HG03064 (cell line): Measurements from ENCODE around the gene ARL14EPL.

Experiments
- ATAC-seq: cut with Tn5 transposase; IDR thresholded peaks from one replicate; pipeline ENCODE4 v1.9.1; 2021; ENCODE audit warnings: low read depth; ENCODE audit not compliant: unreplicated experiment

Gene ARL14EPL

GRCh38 chr5:116032094-116032517 lies at the start of gene ARL14EPL:
Gene ARL14EPL, plus strand, starts transcription at chr5:116032472. Its CDS starts 18,994 bp downstream, at chr5:116051466.
- ATAC-seq, result no peak

DNA sequence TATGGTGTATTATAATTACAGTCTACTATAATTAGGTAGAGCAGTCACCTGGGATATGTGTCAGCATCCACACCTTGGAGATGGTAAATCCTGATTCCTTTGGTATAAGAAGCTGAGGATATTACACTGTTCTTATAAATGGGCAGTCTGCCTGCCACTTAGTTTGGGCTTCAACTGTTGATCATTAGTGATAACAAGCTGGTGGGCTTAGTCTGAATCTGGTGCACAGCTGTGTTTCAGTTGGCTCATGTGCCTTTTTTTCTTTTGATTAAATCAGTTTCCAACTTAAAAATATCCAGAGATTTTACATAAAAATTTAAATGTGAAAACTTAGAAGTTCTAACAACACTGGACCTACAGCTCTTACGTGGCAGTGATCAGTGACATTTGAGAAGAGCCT lies 48.8 kb upstream of the ARL14EPL start:
- no peak for ATAC-seq

- no peak for ATAC-seq
These were observed 46.2 kb upstream of the ARL14EPL start for GRCh38 chr5:115985802-115986757.

GRCh38 chr5:115988002-115988401 lies 44.3 kb upstream of the ARL14EPL start:
- ATAC-seq, result no peak

DNA sequence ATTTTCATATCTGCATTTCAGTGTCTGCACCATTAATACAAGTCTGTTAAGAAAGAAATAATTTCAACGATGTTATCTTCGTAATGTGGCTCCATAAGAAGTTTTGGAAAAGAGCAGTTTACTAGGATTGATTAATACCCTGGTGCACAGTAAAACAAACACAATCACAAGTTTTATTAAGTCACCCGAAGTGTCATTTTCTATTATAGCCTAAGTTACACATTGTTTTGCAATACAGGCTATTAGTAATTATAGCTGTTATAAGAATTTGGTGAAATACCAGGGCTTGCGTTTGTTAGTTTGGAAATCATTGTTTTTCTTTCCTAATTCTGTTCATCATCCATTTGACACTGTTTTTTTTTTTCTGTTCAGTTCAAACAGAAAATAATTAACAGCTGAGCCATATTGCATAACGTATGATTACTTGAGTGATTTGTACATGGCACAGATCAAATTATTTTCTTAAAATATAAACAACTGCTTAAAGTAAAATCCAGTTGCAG lies 39.4 kb upstream of the ARL14EPL start:
- ATAC-seq, result no peak

DNA sequence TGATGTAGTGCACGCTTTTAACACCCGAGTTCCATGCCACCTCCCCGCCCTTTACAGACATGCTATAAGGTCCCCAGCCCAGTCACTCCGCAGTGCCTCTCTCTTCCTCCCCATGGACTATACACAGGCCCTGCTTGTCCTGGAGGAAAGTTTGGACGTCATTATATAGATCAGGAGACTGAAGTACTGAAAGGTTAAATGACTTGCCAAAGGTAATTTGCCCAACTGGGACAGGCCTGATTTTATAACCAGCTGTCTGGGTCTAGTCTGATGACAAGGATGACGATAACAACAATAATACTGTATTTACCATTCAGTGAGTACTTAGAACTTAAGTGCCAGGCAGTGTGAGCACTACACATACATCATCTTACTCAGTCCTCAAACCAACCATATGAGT lies 36.9 kb upstream of the ARL14EPL start:
- ATAC-seq, result no peak

GRCh38 chr5:116002116-116002906 lies 30.0 kb upstream of the ARL14EPL start:
- ATAC-seq, result no peak

GRCh38 chr5:116004248-116004647 lies 28.0 kb upstream of the ARL14EPL start:
- ATAC-seq, result no peak

DNA sequence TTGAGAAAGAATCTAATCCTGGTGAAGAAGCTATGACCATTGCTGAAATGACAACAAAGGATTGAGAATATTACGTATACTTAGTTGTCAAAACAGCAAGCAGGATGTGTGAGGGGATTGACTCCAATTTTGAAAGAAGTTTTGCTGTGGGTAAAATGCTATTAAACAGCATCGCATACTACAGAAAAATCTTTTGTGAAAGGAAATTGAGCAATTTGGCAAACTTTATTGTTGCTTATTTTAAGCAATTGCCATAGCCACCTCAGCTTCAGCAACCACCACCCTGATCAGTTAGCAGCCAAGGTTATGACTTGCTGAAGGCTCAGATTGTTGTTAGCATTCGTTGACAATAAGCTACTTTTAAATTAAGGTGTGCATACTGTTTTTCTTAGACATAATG lies 22.5 kb upstream of the ARL14EPL start:
- no peak for ATAC-seq

- ATAC-seq, result no peak
These were observed 21.2 kb upstream of the ARL14EPL start for GRCh38 chr5:116011046-116011445.

GRCh38 chr5:116013207-116013785 lies 19.0 kb upstream of the ARL14EPL start:
- no peak for ATAC-seq

- ATAC-seq, result no peak
These were observed 18.3 kb upstream of the ARL14EPL start for GRCh38 chr5:116013936-116014335.

DNA sequence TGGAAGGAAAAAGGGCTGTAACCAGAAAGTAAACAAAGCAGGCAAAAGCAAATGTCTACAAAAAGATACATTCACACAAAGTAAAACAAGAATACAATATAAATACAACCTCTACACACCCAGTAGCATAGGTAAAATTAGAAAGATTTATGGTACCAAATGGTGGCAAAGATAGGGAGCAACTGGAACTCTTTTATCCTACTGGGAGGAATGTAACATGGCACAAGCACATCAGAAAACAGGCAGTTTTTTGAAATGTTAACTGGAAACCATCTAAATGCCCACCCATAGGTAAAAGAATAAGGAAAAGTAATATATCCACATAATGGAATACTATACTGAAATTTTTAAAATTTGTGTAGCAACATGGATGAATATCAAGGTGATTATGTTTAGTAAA lies 8.7 kb upstream of the ARL14EPL start:
- no peak for ATAC-seq

DNA sequence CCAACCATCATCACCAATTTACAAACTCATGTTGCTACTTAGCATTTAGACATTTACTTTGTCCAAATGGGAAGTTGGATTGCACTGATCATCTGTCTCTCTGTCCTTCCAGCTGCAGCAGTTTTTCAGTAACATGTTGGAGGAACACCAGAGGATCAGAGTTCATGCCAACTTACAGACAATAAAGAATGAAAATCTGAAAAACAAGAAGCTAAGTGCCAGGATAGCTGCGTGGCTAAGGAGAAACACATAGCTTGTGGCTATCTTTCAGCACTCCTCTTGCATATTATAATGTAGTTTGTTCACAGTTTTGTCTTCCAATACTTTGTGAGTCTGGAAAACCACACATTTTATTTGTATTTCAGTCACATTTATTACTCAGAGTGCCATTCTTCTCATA lies 6.4 kb upstream of the ARL14EPL start:
- ATAC-seq, result no peak

DNA sequence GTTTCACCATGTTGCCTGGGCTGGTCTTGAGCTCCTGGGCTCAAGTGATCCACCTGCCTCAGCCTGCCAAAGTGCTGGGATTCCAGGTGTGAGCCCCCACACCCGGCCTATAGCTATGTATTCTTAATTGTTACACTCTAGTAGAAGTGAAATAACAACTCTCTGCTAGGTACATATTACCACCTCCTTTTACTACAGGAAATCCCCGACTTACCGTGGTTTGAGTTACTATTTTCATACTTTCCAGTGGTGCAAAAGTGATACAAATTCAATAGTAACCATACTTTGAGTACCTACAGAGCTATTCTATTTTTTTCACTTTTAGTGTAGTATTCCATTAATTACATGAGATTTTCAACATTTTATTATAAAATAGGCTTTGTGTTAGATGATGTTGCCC lies 719 bp downstream of the ARL14EPL start:
- no peak for ATAC-seq

DNA sequence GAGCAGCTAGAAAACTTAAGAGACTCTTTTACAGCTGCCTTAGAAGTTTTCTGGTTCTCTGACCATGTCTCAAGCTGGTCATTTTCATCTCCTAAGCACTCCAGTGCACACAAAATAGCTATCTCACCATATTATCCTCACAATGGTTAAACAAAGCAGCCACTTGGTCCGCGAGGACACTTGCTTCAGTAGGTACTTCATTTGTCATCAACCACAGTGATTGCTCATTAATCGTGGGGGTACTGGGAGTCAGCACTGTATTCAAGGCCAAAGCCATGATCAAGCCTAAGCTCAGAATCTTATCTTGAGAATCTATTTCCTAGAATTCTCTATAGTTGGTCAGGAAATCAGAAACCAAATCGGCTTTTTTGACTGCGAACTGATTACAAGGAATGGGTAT lies 2.9 kb downstream of the ARL14EPL start:
- ATAC-seq, result no peak

GRCh38 chr5:116037236-116037822 lies 5.1 kb downstream of the ARL14EPL start:
- no peak for ATAC-seq

GRCh38 chr5:116038817-116039216 lies 6.5 kb downstream of the ARL14EPL start:
- peak; percentile 88 for ATAC-seq

GRCh38 chr5:116042375-116042774 lies 10.1 kb downstream of the ARL14EPL start:
- no peak for ATAC-seq

DNA sequence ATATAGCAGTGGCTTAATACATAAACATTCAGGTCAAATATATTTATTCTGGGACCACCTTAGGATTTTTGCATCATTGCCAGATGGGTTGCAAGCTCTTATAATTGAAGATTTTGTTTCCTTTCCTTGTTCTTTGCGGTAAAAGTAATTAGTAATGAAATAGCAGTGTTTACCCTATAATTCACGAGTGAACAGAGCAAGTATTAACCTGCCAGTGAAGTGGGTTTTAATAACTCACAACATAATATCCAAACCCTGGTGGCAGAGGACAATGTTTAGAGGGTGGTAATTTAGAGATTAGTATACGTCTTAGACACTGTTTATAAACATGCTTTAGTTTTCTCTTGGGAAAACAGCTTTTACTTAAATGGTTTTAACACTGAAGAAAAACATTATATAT lies 11.8 kb downstream of the ARL14EPL start:
- no peak for ATAC-seq

GRCh38 chr5:116045821-116046220 lies 13.5 kb downstream of the ARL14EPL start:
- ATAC-seq, result no peak
